K562 (cell line): ENCODE results near the gene REEP3. TPM values are rescaled to one million over a fixed set of nuclear protein-coding genes. Genes with fewer than 3 reads are reported as not detected.
A peak's percentile ranks its signal among the peaks of the same experiment; 100 is the strongest.

Experiments
- ATF3 ChIP-seq, 2 experiments: fragments of 450-650 bp in 1 of 2; sonication (generic) in 1 of 2; formaldehyde crosslinking in 1 of 2; IDR thresholded peaks in 1 of 2; conservative IDR thresholded peaks in 1 of 2; 2 replicates each; pipeline versions ENCODE4 v1.6.1 to v1.8.1; 2016 to 2023; ENCODE audit warnings: mild to moderate bottlenecking in 2 of 2, moderate library complexity in 2 of 2, inconsistent platforms in 1 of 2, missing genetic modification reagents in 1 of 2
- BHLHE40 ChIP-seq: IDR thresholded peaks from 2 replicates; pipeline ENCODE4 v1.6.1; 2011; ENCODE audit warnings: low read length, improper control_type of control experiment
- CREB3L1 ChIP-seq: fragments of 450-650 bp; IDR thresholded peaks from 2 replicates; pipeline ENCODE4 v1.6.1; 2014; ENCODE audit warnings: low read depth, mild to moderate bottlenecking, moderate library complexity, borderline replicate concordance
- ESRRB ChIP-seq: fragments of 250-450 bp; sonication (Bioruptor Pico); IDR thresholded peaks from 2 replicates; pipeline ENCODE4 v1.5.0; 2020; ENCODE audit warnings: mild to moderate bottlenecking, moderate library complexity, borderline replicate concordance
- ID3 ChIP-seq, 2 experiments: fragments of 250-450 bp in 1 of 2; fragments of 450-650 bp in 1 of 2; sonication (Bioruptor Pico) in 1 of 2; IDR thresholded peaks; 2 replicates each; pipeline versions ENCODE4 v1.6.1 to v1.8.0; 2016 to 2021; ENCODE audit warnings: mild to moderate bottlenecking in 2 of 2, moderate library complexity in 2 of 2, missing compliant biosample characterization in 1 of 2, missing genetic modification characterization in 1 of 2
- MAFF ChIP-seq: IDR thresholded peaks from 2 replicates; pipeline ENCODE4 v1.6.1; 2012; ENCODE audit warnings: low read length, improper control_type of control experiment
- MAFK ChIP-seq: IDR thresholded peaks from 2 replicates; pipeline ENCODE4 v1.6.1; 2011; ENCODE audit warnings: low read length, improper control_type of control experiment
- MCM7 ChIP-seq, 2 experiments: fragments of 450-650 bp; IDR thresholded peaks; 2 replicates each; pipeline ENCODE4 v1.6.1; 2016 to 2018
- PRDM10 ChIP-seq: fragments of 450-650 bp; IDR thresholded peaks from 2 replicates; pipeline ENCODE4 v1.6.1; 2018; ENCODE audit not compliant: partially characterized antibody
- RBBP5 ChIP-seq: fragments of 200-600 bp; sonication (generic); IDR thresholded peaks from 2 replicates; pipeline ENCODE4 v1.6.1; 2012; ENCODE audit warnings: borderline replicate concordance, mild to moderate bottlenecking, low read length, control low read depth, inconsistent platforms; ENCODE audit not compliant: insufficient read depth, poor library complexity, severe bottlenecking
- RBM22 ChIP-seq: fragments of 200-400 bp; formaldehyde crosslinking; IDR thresholded peaks from 2 replicates; pipeline ENCODE4 v1.6.1; 2018; ENCODE audit warnings: low read length, low read depth; ENCODE audit not compliant: poor library complexity, severe bottlenecking
- SOX6 ChIP-seq: fragments of 450-650 bp; IDR thresholded peaks from 2 replicates; pipeline ENCODE4 v1.6.1; 2014; ENCODE audit warnings: mild to moderate bottlenecking
- ZNF274 ChIP-seq: IDR thresholded peaks from 2 replicates; pipeline ENCODE4 v1.6.1; 2011; ENCODE audit warnings: low read depth, mild to moderate bottlenecking, low read length, moderate library complexity, borderline replicate concordance
- ZNF277 ChIP-seq: fragments of 250-450 bp; sonication (Bioruptor Pico); IDR thresholded peaks from 2 replicates; pipeline ENCODE4 v1.8.0; 2022; ENCODE audit warnings: inconsistent platforms, mild to moderate bottlenecking, moderate library complexity, borderline replicate concordance
- ZNF280B ChIP-seq: fragments of 250-450 bp; sonication (Bioruptor Pico); IDR thresholded peaks from 2 replicates; pipeline ENCODE4 v1.5.1; 2021; ENCODE audit warnings: mild to moderate bottlenecking
- ZNF316 ChIP-seq: fragments of 450-650 bp; IDR thresholded peaks from 2 replicates; pipeline ENCODE4 v1.6.1; 2016
- ZNF75A ChIP-seq: fragments of 450-650 bp; formaldehyde crosslinking; IDR thresholded peaks from 2 replicates; pipeline ENCODE4 v1.4.0; 2020; ENCODE audit warnings: mild to moderate bottlenecking
- ZSCAN32 ChIP-seq: fragments of 450-650 bp; formaldehyde crosslinking; IDR thresholded peaks from 2 replicates; pipeline ENCODE4 v1.4.0; 2020; ENCODE audit warnings: mild to moderate bottlenecking, moderate library complexity
- polyA plus RNA-seq, 8 experiments: library from polyadenylated mRNA; depleted of rRNA in 4 of 8; stranded (reverse) in 5 of 8; unstranded in 3 of 8; fragments of >200 nt; fragmentation: Nextera tagmentation in 2 of 8; fragmentation: Illumina TruSeq in 1 of 8; extraction: Ambion mirVana in 2 of 8; extraction: Trizol in 1 of 8; gene quantifications; 2 replicates each; pipeline versions ENCODE4 v1.2.1 to v1.2.3, GENCODE V29; 2011 to 2014; ENCODE audit warnings: inconsistent platforms in 1 of 8, missing spikeins in 1 of 8
- total RNA-seq, 7 experiments: library from RNA; depleted of rRNA in 6 of 7; stranded (reverse); fragments of >200 nt in 6 of 7; fragmentation: Illumina TruSeq in 2 of 7; extraction: Trizol in 2 of 7; gene quantifications; 2 replicates each; pipeline versions ENCODE4 v1.2.1 to v1.2.3, GENCODE V29; 2011 to 2021; ENCODE audit warnings: low replicate concordance in 1 of 7

REEP3 gene
- total and polyA plus RNA-seq, 9 of the 15 experiments (the other 6 are each of a cell fraction or from before 2014, with no cell fraction given) = 3.4 to 13.4 (median 9.2) TPM

- TF ChIP-seq ZNF274 = no peak
- no peak for TF ChIP-seq RBBP5
- TF ChIP-seq RBM22 = no peak
- TF ChIP-seq BHLHE40 = no peak
- no peak for TF ChIP-seq PRDM10
- TF ChIP-seq ZNF280B = no peak
- TF ChIP-seq ATF3 (IDR thresholded peaks at IDR 0.05) = peak; percentile 34; the same call in 1 of the 2 replicates
- TF ChIP-seq ATF3 (CRISPR knock-in tag; conservative IDR thresholded peaks at IDR 0.05) = no peak
- TF ChIP-seq ESRRB (CRISPR knock-in tag) = no peak
- TF ChIP-seq SOX6 = 0 out of 2 replicates have a peak, but pooled peaks have one; percentile 5
- no peak for TF ChIP-seq ID3 (CRISPR knock-in tag; IDR thresholded peaks at IDR 0.05)
- no peak for TF ChIP-seq ID3 (tag; IDR thresholded peaks at IDR 0.05)
- no peak for TF ChIP-seq CREB3L1
- no peak for TF ChIP-seq ZNF75A (CRISPR knock-in tag)
- no peak for TF ChIP-seq MCM7 (IDR thresholded peaks at IDR 0.05)
- no peak for TF ChIP-seq MAFF
- TF ChIP-seq ZNF316 = no peak
- no peak for TF ChIP-seq MAFK
- TF ChIP-seq ZNF277 (CRISPR knock-in tag) = no peak
- TF ChIP-seq ZSCAN32 = no peak
Measured at GRCh38 chr10:63522277-63522687, 1.1 kb downstream of the REEP3 start (continued).
